Motor neuron (in vitro differentiated cells): ENCODE data around the gene KLHL26. TPM values are rescaled to one million over a fixed set of nuclear protein-coding genes. Genes with fewer than 3 reads are reported as not detected.

ENCODE experiments used
- ATAC-seq, 8 experiments: fragments of 200-7000 bp; cut with Tn5 transposase; replicated peaks in 6 of 8; 2 replicates each; pipeline ENCODE4 v1.8.0; 2021; ENCODE audit warnings: mild to moderate bottlenecking in 8 of 8, moderate library complexity in 8 of 8
- H3K27ac ChIP-seq, 2 donors: fragments of 250-450 bp; sonication (Bioruptor Pico); 2 replicates each; pipeline ENCODE4 v1.9.0; 2021; ENCODE audit warnings: antibody characterized with exemption in 2 of 2, mild to moderate bottlenecking in 2 of 2, moderate library complexity in 1 of 2
- H3K4me1 ChIP-seq, 2 donors: fragments of 250-450 bp; sonication (Bioruptor Pico); replicated peaks in 1 of 2; 2 replicates each; pipeline ENCODE4 v1.6.1; 2021; ENCODE audit warnings: antibody characterized with exemption in 2 of 2, mild to moderate bottlenecking in 2 of 2, moderate library complexity in 1 of 2
- H3K4me3 ChIP-seq, 5 donors: fragments of 250-450 bp; sonication (Bioruptor Pico); 2 replicates each; pipeline ENCODE4 v1.9.0; 2021; ENCODE audit warnings: antibody characterized with exemption in 5 of 5, mild to moderate bottlenecking in 5 of 5, moderate library complexity in 4 of 5
- WGBS, 10 experiments: fragments of 450-650 bp; shearing (Covaris generic); methylation state at CpG; one replicate each; pipeline ENCODE4 v1.0.0; 2022; 5-methylcytosine and 5-hydroxymethylcytosine counted together
- in situ Hi-C, 9 experiments: fragments of 400-800 bp; cut with MboI; loops; one replicate each; pipeline ENCODE4 v1.15.0; 2021; ENCODE audit warnings: low sequenced_read_pairs in 9 of 9, low pct_unique_long_range_greater_than_20kb in 2 of 9; ENCODE audit not compliant: unreplicated experiment in 9 of 9
- total RNA-seq, 8 experiments: library from RNA; unstranded; fragments of 300-600 nt; gene quantifications; 2 replicates each; pipeline versions ENCODE4 v1.2.3 to v1.2.4, GENCODE V29; 2022

Gene KLHL26
- total RNA-seq, 8 experiments from 2014 or later: 0.92 to 8.3 (median 5.6) TPM

- peaks cover 8 to 19% of the 10 kb centered on the region in 2 donors for H3K4me1 ChIP-seq
- no peak overlapping the region for H3K27ac ChIP-seq
- in situ Hi-C loops: no loop called here
- ATAC-seq: no peak
- WGBS, 10 experiments: 73 to 100% (median 91%) methylated on average over 1 to 3 of the region's 4 CpGs; no CpG with 5 or more reads in 5 of the 10 experiments
- H3K4me3 ChIP-seq: no peak overlapping the region
Measured at GRCh38 chr19:18704054-18704453, 67.2 kb downstream of the KLHL26 start.

- in situ Hi-C loops: no loop called here
- 79 to 100% (median 100%) methylated on average over 1 to 6 of the region's 7 CpGs; no CpG with 5 or more reads in 3 of the 10 experiments for WGBS, 10 experiments
- Histone ChIP-seq H3K27ac (no peak overlapping the region), H3K4me3 (no peak overlapping the region), H3K4me1 (peaks cover 6 to 13% of the 10 kb centered on the region in 2 donors)
- ATAC-seq: no peak
Measured at GRCh38 chr19:18704971-18705370, 68.1 kb downstream of the KLHL26 start.

- no peaks in the 10 kb centered on the region for H3K4me1 ChIP-seq
- ATAC-seq: no peak
- no peak overlapping the region for H3K27ac ChIP-seq
- no peak overlapping the region for H3K4me3 ChIP-seq
- 53 to 100% (median 84%) methylated on average over 1 to 5 of the region's 25 CpGs; no CpG with 5 or more reads in 6 of the 10 experiments for WGBS, 10 experiments
- in situ Hi-C loops: no loop called here
Measured at GRCh38 chr19:18708452-18709231, 71.8 kb downstream of the KLHL26 start.

GRCh38 chr19:18709546-18709945 lies 72.7 kb downstream of the KLHL26 start:
- Histone ChIP-seq H3K27ac (no peak overlapping the region), H3K4me3 (no peak overlapping the region), H3K4me1 (no peaks in the 10 kb centered on the region)
- ATAC-seq: no peak
- in situ Hi-C loops: no loop called here
- WGBS, 10 experiments: 80 to 100% (median 85%) methylated on average over 1 to 3 of the region's 10 CpGs; no CpG with 5 or more reads in 7 of the 10 experiments

GRCh38 chr19:18710186-18710585 lies 73.4 kb downstream of the KLHL26 start:
- 94 to 100% (median 100%) methylated on average over 1 to 5 of the region's 11 CpGs; no CpG with 5 or more reads in 6 of the 10 experiments for WGBS, 10 experiments
- H3K4me1 ChIP-seq: no peaks in the 10 kb centered on the region
- ATAC-seq: no peak
- H3K4me3 ChIP-seq: no peak overlapping the region
- no peak overlapping the region for H3K27ac ChIP-seq
- in situ Hi-C loops: no loop called here

GRCh38 chr19:18710996-18711751 lies 74.3 kb downstream of the KLHL26 start:
- Histone ChIP-seq H3K27ac (no peak overlapping the region), H3K4me1 (no peaks in the 10 kb centered on the region), H3K4me3 (no peak overlapping the region)
- 60 to 93% (median 87%) methylated on average over 1 to 14 of the region's 28 CpGs; no CpG with 5 or more reads in 7 of the 10 experiments for WGBS, 10 experiments
- in situ Hi-C loops: no loop called here
- peak in 2 of 8 experiments; percentile 94 to 97 for ATAC-seq

GRCh38 chr19:18711893-18712292 lies 75.1 kb downstream of the KLHL26 start:
- 75 to 100% (median 83%) methylated on average over 1 to 2 of the region's 3 CpGs; no CpG with 5 or more reads in 7 of the 10 experiments for WGBS, 10 experiments
- H3K4me3 ChIP-seq: no peak overlapping the region
- no peaks in the 10 kb centered on the region for H3K4me1 ChIP-seq
- no peak overlapping the region for H3K27ac ChIP-seq
- ATAC-seq: no peak
- in situ Hi-C loops: no loop called here

GRCh38 chr19:18712981-18713380 lies 76.2 kb downstream of the KLHL26 start:
- ATAC-seq: no peak
- Histone ChIP-seq H3K4me1 (no peaks in the 10 kb centered on the region), H3K27ac (no peak overlapping the region), H3K4me3 (no peak overlapping the region)
- in situ Hi-C loops: no loop called here
- 57 to 100% (median 71%) methylated on average over 1 to 4 of the region's 5 CpGs; no CpG with 5 or more reads in 5 of the 10 experiments for WGBS, 10 experiments

GRCh38 chr19:18713550-18714117 lies 76.8 kb downstream of the KLHL26 start:
- in situ Hi-C loops: no loop called here
- Histone ChIP-seq H3K27ac (no peak overlapping the region), H3K4me1 (no peaks in the 10 kb centered on the region), H3K4me3 (no peak overlapping the region)
- WGBS, 10 experiments: 83 to 100% (median 93%) methylated on average over 1 to 8 of the region's 18 CpGs; no CpG with 5 or more reads in 5 of the 10 experiments
- ATAC-seq: no peak

- WGBS, 10 experiments: 83 to 90% methylated on average over 3 to 4 of the region's 5 CpGs; no CpG with 5 or more reads in 8 of the 10 experiments
- ATAC-seq: no peak
- Histone ChIP-seq H3K4me1 (no peaks in the 10 kb centered on the region), H3K4me3 (no peak overlapping the region), H3K27ac (no peak overlapping the region)
- in situ Hi-C loops: no loop called here
Measured at GRCh38 chr19:18715416-18715815, 78.6 kb downstream of the KLHL26 start.

GRCh38 chr19:18716857-18717256 lies 80.0 kb downstream of the KLHL26 start:
- in situ Hi-C loops: no loop called here
- H3K4me3 ChIP-seq: no peak overlapping the region
- no peak for ATAC-seq
- 87 to 100% (median 100%) methylated on average over 1 to 3 of the region's 6 CpGs; no CpG with 5 or more reads in 7 of the 10 experiments for WGBS, 10 experiments
- H3K4me1 ChIP-seq: no peaks in the 10 kb centered on the region
- H3K27ac ChIP-seq: no peak overlapping the region

GRCh38 chr19:18717601-18718000 lies 80.8 kb downstream of the KLHL26 start:
- 71 to 100% (median 95%) methylated on average over 1 to 6 of the region's 10 CpGs; no CpG with 5 or more reads in 6 of the 10 experiments for WGBS, 10 experiments
- H3K27ac ChIP-seq: no peak overlapping the region
- in situ Hi-C loops: no loop called here

GRCh38 chr19:18718015-18718526 lies 81.2 kb downstream of the KLHL26 start:
- Histone ChIP-seq H3K4me3 (no peak overlapping the region), H3K4me1 (no peaks in the 10 kb centered on the region), H3K27ac (no peak overlapping the region)
- ATAC-seq: no peak
- in situ Hi-C loops: no loop called here
- 60 to 88% (median 67%) methylated on average over 2 to 4 of the region's 5 CpGs; no CpG with 5 or more reads in 7 of the 10 experiments for WGBS, 10 experiments

More at GRCh38 chr19:18717601-18718000, 80.8 kb downstream of the KLHL26 start:
- Histone ChIP-seq H3K4me3 (no peak overlapping the region), H3K4me1 (no peaks in the 10 kb centered on the region)
- no peak for ATAC-seq
